Endothelial cell of umbilical vein (primary cell): ENCODE measurements around the gene ZNF644.

ENCODE experiments used
- POLR2AphosphoS5 ChIP-seq: IDR thresholded peaks from 2 replicates; pipeline ENCODE4 v1.6.1; 2012; ENCODE audit warnings: low read depth, mild to moderate bottlenecking, control low read depth, low read length, moderate library complexity; ENCODE audit not compliant: insufficient read depth
- TF ChIP-seq, protein P1 (sequence below), 2 donors: IDR thresholded peaks; 1 replicate in 1 of 2; 2 replicates in 1 of 2; pipeline ENCODE4 v1.5.1; 2011; ENCODE audit warnings: low read length in 2 of 2, mild to moderate bottlenecking in 2 of 2, moderate library complexity in 2 of 2, control low read depth in 1 of 2, inconsistent platforms in 1 of 2, low read depth in 1 of 2; ENCODE audit not compliant: insufficient read depth in 1 of 2; ENCODE audit errors: extremely low read depth in 1 of 2

DNA sequence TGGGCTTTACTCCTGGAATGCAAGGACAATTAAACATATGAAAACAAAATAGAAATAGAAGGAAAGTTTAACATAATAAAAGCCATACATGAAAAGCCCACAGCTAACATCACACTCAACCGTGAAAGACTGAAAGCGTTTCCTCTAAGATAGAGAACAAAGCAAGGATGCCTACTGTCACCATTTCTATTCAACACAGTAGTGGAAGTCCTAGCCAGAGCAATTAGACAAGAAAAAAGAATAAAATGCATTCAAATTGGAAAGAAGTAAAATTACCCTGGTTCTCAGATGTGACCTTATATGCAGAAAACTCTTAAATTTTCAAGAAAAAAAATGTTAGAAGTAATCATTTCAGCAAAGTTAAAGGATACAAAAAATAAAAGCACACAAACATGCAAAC, 34.0 kb downstream of the ZNF644 start:
- TF ChIP-seq, protein P1, sequence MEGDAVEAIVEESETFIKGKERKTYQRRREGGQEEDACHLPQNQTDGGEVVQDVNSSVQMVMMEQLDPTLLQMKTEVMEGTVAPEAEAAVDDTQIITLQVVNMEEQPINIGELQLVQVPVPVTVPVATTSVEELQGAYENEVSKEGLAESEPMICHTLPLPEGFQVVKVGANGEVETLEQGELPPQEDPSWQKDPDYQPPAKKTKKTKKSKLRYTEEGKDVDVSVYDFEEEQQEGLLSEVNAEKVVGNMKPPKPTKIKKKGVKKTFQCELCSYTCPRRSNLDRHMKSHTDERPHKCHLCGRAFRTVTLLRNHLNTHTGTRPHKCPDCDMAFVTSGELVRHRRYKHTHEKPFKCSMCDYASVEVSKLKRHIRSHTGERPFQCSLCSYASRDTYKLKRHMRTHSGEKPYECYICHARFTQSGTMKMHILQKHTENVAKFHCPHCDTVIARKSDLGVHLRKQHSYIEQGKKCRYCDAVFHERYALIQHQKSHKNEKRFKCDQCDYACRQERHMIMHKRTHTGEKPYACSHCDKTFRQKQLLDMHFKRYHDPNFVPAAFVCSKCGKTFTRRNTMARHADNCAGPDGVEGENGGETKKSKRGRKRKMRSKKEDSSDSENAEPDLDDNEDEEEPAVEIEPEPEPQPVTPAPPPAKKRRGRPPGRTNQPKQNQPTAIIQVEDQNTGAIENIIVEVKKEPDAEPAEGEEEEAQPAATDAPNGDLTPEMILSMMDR (IDR thresholded peaks at IDR 0.05; ENCODE audit: extremely low read depth in 1 of 2, insufficient read depth in 1 of 2, low read depth in 1 of 2, low read length in 2 of 2) = no peak
- no peak for TF ChIP-seq POLR2AphosphoS5
